ENCODE data around the gene ZMIZ1.

Gene ZMIZ1

DNA sequence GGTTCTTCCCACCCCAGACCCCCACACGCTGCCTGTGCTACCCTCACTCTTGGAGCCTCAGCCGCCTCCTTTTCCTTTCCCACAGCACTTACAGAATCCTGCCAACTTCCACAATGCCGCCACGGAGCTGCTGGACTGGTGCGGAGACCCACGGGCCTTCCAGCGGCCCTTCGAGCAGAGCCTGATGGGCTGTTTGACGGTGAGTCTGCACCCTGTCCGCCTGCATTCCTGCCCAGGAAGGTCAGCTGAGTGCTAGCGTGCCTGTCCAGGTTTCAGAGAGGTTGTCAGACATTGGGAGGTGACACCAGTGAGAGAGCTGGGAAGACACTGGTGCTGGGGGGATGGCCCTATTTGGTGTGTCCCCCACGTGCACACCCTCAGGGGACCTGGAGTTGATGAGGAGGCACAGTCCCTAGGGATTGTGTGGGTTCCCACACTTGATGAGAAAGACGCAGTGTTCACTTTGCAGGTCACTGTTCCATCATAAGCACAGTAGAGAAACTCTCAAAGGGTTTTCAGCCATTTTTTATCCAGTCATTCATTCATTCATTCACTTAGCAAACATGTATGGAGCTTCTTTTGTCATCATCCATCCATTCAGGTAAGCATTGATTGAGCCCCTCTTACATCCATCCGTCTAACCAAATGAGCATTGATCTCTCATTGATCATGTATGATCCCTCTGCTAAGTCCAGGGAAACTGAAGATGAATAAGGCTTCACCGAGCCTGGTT is 139.7 kb downstream of the ZMIZ1 start:
- DNase-seq (ENCODE audit: low read depth): no peak

DNA sequence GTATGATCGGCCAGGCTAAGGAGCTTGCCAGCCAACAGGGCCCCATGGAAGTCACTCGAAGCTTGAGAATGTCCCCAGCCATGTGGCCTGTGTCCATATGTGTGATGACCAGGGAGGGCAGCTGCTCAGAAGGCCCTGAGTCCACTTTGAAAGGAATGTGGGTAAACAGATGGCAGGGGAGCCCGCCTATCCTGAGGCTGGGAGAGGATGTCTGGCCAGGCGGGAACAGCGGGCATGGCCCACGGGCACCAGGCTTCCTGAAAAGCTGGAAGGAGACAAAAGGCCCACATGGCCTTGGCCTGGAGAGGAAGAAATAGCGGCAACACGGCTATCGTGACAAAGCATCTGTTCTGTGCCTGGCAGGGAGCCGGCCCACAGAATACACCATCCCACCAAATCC is 140.6 kb downstream of the ZMIZ1 start:
- DNase-seq (ENCODE audit: low read depth): no peak

DNA sequence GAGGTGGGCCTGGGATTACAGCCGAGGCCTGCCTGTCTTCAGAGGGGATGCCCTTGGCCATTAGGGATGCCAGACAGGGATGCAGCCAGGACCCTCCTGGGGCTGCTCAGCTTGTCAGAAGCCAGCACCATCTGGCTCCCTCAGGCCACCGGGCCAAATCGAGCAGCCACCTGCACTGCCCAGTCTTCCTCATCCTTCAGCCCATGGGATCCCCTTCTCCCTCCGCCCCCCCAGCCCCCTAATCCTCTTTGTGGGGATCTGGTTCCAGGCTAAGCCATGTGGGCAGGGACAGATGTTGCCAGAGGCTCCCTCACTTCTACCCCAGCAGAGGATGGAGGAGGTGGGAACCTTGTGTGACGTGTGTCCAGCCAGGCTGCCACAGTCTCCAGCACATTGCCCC is 141.1 kb downstream of the ZMIZ1 start:
- DNase-seq (ENCODE audit: low read depth): no peak

DNA sequence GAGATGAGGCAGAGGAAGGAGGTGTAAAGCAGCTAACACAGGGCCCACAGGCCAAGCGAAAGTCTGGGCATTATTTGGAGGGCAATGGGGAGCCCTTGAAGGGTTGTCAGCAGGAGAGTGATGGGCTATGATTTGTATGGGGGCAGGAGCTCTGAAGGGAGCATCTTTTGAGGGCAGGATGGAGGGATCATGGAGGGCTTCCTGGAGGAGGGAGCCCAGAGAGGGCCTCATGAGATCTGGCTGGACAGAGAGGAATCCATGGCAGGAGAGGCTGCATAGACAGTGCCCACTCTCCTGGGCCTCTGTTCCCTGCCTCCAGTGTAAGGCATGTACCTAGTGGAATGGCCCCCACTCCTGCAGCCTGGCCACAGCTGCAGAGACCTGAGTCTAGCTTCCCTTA is 141.9 kb downstream of the ZMIZ1 start:
- DNase-seq (ENCODE audit: low read depth): no peak

DNA sequence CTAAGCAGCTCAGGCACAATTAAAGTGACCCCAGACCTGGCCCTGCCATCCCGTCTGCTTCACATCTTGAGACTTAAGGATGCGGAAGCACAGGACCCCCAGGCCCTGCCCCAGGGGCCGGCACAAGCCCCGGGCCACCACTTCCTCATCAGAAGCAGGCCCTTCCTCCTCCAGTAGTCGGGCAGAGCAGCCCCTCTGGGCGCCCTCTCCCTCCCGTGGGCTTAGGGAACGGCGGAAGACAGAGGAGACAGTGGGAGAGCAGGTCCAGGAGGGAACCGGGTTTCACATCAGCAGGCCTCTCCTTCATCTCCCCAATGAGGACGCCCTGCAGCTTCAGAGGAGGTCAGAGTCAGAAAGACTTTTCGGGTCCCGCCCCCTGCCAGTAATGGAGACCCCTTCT is 142.8 kb downstream of the ZMIZ1 start:
- DNase-seq (ENCODE audit: low read depth): no peak

DNA sequence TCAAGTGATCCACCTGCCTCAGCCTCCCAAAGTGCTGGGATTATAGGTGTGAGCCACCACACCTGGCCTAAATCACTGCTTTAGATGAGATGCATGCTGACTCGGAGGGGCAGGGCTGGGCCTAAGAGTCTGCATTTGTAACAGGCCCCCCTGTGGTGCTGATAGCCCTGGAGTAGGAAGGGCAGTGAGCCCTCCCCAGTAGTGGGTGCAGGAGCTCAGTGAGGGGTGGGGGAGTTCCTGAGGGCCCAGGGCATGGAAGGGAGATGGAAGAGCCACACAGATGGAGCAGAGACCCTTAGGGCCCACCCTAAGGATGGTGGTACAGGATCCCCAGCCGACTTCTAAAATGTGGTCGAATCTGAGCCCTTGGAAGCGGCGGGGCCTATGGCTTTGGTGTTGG is 146.8 kb downstream of the ZMIZ1 start:
- no peak for DNase-seq (ENCODE audit: low read depth)

DNA sequence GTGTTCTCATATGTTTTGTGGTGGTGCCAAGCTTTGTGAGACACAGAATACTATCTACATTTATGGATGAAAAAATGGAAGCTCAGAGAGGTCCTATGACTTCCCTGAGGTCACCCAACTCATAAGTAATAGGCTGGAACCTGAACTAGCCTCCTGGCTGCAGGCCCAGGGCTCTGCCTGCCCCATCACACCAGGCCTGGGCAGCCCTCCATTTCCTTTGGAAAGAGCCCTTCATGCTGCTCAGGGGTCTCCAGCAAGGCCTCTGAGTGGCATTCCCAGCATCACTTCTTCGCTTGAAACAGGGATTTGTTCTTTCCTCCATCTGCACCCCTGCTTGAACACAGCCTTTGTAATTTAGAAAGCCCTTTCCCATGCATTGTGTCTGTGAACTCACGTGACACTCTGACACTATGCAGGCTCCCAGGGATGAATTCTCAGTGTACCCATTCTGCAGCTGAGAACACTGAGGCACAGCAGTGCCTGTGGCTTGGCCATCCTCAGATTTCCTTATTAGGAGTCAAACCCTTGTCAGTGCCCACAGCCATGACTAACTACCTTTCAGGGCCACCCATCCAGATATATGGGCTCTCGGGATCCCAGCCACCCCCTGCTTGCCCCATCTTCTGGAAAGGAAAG is 150.7 kb downstream of the ZMIZ1 start:
- DNase-seq (ENCODE audit: low read depth): no peak

DNA sequence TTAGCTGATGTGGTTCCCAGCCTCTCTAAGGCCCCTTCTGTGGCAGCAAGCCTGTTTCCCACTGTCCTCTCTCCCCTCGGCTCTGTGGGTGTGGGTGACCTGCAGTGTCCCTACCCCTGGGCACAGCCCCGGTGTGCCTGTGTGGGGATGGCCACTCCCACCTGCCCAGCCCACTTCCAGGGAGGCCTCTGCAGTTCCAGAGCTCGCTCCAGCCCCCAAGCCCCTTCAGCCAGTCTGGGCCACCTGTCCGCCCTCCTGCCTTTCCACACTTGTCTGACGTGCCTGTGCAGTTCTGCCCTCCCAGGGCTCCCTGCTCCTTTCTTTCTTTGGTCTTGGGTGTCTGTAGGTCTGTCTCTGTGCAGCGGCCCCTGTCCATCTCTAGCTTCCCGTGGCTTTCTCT is 151.5 kb downstream of the ZMIZ1 start:
- DNase-seq (ENCODE audit: low read depth): no peak

DNA sequence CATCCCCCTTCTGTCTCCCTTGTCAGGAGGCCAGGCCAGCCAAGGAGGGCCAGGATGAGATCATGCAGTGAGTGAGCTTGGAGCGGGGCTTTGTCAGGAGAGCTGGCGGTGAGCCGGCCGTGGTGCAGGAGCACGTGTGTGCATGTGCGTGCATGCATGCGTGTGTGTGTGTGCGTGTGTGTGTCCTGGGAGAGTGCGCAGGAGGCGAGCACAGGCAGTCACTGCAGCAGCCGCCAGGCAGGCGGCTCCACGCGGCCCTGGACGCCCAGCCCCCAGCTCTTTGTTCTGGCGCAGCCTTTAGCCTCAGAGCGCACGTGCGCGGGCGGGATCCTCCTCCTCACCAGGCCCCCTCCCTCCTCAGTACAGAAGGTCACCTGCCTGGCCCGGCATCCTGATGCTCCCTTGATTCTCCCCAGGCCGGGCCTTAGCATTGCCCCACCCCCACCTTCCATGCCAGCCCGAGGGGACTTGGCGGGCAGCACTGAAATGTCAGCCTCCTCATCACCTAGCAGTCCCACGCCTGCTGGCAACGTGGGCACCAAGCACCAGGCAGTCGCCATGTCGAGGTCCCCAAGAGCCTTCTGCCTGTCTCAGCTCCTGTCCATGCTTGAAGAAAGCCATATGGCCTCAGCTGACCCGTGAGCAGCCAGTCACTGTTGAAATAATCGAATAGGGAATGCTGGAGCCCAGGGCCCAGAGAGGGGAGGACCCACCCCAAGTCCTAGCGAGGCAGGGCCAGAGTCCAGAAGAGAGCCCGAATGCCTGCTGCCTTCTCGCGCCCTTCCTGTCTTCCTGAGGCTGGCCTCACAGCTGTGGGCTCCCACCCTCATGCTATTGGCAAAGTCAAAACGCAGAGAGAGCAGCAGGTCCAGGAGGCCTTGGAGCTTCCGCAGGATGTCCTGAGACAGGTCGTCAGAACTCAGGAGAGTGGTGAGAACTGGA is 152.6 kb downstream of the ZMIZ1 start:
- DNase-seq (ENCODE audit: low read depth): no peak

DNA sequence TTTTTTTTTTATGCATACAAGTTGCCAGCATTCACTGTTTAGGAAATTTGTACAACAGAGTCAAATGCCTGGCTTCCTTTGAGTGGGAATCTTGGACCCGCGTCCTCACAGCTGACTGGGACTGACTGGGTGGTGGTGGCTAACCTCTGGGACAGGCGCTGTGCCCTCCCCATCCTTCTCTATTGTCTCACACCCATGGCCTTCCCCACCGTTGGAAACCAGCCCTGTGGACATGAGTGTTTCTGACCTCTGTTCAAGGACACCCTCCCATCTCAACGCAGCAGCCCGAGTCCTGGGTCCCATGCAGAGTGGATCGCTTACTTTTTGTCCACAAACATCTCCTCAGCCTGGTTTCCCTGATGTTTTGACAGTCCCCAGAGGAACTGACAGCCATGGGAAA is 153.4 kb downstream of the ZMIZ1 start:
- DNase-seq (ENCODE audit: low read depth): no peak

DNA sequence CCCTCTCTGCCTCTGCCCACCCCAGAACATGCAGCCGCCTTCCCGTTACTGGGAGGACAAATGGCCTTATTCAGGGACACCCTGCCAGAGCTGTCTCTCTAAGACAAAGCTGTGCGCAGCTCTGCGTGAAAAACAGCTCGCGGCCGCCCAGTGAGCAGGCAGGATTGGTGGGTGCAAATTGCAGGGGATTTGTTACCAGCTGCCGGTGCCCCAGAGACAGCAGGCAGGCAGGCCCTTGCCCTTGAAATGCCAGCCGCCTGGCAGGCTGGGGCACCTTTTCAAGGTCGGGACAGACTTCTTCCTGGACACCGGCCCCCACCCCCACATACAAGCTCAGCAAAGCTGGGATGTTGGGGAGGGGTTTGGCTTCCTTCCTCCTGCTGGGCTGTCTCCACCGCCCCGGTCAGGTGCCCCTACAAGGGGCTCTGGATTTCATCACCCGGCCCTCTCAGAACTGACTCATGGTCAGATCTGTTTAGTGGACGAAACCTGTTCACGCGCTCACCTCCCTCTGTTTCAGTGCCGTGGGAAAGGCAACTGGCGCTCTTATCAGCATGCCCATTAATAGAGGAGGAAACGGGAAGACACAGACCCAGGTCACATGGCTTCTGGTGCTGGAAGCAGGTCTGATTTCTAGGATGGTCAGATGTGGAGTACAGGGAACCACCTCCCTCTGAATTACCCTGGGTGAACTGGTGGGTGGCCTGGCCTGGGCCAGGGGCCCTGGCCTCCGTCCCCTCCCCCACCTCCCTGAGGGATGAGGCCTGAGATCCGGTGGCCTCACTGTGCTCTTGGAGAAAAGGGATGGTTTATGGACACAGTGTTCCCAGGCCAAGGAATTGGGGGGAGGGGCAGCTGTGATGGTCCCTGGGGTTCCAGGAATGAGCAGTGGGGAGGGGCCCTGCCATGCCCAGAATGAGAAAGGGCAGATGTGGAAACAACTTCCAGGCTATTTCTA is 154.6 kb downstream of the ZMIZ1 start:
- no peak for DNase-seq (ENCODE audit: low read depth)

DNA sequence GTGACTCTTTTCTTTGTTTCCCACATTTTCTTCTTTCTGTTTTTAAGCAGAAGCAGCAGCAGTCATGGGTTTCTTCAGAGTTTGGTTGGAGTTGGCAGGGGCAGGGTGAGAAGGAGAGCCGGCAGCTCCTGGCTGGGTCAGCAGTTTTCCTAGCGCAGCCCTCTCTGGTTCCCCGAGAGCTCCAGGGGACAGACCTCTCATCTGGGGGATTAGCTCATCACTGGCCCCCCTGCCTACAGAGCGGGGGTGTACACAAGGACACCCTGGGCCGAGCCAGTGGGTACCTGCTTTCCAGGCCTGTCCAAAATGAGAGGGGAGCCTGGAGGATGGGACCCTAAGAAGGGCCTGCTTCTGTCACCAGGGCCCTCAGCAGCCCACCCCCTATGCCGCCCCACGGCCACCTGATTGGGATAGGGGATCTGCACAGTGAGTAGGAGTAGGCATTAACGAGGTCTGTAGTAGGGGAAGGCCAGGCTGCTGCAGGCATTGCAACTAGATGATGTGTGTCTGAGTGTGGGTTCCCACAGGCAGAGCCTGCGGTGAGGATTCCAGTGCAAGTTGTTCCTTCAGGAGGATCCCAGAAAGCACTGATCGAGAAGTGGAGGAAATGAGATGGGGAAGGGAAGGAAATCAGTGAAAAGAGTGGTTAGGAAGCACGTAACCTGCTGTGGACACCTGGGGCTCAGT is 155.6 kb downstream of the ZMIZ1 start:
- DNase-seq (ENCODE audit: low read depth): no peak

DNA sequence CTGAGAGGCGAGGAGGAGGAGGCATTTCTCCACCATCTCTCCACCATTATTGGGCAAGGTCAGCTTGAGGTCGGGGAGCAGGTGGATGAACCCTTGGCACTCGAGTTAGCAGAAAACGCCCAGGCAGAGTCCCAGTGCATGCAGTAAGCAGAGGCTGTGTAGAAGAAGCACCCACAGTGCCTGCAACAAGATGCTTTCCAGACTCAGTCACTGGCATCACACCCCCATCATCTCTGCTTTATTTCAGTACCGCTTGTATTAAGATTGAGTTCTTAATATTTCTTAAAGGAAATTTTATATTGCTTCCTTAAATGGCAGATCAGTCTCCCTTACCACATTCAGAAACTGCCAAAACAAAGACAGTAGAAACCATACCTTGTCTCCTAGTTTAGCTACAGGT is 156.2 kb downstream of the ZMIZ1 start:
- DNase-seq (ENCODE audit: low read depth): no peak

DNA sequence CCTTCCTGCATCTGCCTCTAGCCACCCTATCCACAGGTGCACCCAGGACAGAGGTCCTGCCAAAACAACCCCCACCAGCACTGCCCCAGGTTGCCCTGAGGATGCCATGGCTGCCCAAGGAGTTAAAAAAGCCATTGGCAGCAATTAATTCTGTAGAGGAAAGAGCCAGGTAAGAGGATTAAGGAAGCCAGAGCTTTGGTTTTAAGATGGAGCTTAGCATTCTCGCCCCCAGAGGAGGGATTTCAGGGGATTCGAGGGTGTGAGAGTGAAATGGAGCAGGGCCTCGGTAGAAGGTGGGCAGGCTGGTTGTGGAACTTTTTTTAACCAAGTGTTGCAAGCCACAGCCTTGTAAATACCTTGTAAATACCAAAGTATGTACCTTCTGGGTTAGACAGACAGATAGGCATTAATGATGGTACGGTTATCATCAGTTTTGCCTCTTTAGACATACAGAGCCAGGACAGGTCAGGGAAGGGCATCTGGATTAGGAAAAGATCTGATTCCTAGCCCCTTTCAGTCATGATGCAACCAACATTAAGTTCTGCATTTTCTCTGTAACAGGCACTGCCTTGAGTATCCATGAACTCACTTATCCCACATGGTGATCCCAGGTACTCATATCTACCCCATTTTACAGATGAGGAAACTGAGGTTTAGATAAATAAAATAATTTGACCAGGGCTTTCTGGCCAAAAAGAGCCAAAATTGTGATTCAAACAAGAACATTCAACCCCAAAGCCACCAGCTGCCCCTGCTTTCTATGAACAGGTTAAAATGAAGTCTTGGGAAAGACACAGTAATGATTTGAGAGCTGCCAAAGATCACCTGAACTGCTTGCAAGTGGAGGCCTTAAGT is 157.9 kb downstream of the ZMIZ1 start:
- no peak for DNase-seq (ENCODE audit: low read depth)

DNA sequence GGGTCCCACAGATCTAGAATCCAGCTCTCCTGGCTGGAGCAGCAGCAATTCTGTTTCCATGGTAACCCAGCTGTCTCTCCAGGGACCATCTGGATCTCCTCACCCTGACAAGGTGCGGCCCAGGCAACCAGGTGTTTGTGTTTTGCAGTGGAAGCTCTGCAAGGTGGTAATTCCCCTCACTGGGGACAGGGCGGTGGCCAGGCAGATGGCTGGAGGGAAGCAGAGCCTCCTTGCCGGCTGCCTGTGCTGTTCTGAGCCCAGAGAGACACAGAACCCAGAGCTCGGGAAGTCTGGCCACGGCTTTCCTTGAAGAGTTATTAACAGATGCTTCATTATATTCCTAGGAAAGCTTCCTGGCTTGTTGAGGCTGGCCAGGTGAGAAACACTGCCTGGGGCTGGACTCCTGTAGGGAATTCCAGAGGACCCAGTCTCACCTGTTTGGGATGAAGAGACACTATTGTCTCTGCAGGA is 160.3 kb downstream of the ZMIZ1 start:
- DNase-seq (ENCODE audit: low read depth): no peak

DNA sequence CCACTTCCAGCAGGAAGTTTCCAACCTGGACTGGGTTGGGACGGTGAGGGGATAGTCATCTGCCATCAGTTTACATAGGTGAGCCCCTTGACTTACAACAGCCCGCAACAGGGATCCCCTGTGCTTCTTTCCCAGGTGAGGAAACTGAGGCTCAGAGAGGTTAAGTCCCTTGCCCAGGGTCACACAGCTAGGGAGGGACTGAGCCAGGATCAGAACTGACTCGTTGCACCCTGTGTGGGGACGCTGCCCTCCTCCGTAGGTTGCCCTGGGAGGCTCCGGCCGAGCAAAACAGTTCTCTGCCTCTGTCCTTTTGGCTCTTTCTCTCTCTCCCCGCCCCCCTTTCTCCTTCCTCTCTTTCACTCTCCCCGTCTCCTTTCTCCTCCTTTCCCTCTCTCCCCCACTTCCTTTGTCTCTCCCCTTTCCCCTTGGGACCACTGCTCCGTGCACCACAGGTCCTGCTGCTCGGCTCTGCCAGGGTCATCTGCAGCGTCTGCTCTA is 161.1 kb downstream of the ZMIZ1 start:
- no peak for DNase-seq (ENCODE audit: low read depth)

DNA sequence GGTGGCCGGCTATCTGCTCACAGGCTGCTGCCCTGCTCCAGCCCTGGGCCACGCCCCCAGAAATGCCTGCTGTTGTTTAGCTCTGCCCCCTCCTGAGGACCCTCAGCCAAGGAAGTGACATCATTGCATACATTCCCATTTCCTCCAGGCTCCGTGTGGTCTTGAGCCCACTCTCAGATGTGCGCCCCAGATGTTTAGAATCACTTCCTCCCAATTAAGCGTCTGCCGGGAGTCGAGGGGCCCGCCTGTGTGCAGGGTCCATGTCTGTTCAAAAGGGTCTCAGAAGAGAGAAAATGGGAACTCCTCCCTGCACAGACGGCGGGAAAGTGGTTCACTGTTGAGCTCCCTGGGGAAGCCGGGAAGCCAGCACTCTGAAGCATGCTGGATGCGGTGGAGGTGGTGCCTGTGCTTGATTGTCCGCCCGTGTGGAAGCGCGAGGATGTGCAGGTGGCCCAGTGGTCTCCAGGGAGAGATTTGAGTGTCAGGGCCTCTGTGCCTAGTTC is 161.6 kb downstream of the ZMIZ1 start:
- no peak for DNase-seq (ENCODE audit: low read depth)

DNA sequence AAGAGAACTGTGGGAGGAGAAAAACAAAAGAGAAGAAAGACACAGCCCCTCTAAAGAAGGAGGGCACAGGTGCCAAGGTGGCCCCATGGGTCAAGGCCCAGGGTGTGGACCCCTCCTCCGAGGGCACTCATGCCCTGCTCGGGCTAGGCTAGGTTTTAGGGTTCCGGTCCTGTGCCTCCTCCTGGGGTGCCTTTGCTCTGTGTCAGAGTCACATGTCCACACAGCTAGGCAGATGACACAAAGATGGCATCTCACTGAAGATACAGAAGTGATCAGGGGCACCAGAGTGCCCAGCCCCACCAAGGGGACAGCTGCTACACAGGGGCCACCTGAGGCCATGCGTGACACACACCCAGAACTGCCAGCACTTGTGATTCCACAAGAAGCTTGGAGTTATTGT is 162.1 kb downstream of the ZMIZ1 start:
- DNase-seq (ENCODE audit: low read depth): no peak

DNA sequence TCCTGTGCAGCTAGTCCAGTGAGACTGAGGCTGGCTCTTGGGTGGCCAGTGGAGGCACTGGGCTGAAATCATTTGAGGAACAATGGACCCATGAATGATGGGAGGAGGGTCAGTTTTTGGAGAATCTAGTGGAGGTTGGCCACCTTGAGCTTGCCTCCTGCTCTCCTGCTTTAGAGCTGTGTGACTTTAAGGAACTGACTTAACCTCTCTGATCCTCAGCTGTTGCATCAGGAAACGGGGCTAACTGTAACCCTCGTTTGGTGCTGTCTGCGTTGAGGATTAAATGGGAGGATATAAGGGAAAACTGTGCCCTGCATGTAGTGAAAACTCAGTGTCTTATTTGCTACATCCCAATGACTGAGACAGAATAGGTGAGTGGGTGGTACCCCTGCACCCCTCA is 163.1 kb downstream of the ZMIZ1 start:
- DNase-seq (ENCODE audit: low read depth): no peak

DNA sequence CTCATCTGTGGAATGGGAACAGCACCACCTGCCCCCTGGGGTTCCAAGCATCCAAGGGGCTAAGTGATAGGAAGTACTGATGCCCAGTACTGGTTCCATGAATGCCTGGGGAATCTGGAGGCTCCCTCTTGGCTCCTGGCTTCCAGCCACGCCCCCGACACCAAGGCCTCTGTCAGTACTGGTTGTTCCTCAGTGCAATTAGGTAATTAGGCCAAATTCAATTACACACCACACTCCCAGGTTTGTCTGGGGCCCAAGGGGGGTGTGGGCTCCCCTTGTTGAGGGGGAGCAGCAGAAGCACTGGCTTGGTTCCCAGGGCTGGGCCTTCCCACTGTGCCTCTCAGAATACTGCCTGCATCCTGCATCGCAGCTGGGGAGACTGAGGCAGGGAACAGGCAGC is 164.1 kb downstream of the ZMIZ1 start:
- no peak for DNase-seq (ENCODE audit: low read depth)

Measured in HS-27A (cell line).